HL-60 (cell line): ENCODE data around the gene AEN.

Source experiments
- DNase-seq, 2 experiments: peaks; one replicate each; pipeline ENCODE4 v3.0.0-alpha.2; 2010 to 2020; ENCODE audit warnings: low read depth in 1 of 2, low spot score in 1 of 2
- H3K27ac ChIP-seq: fragments of 250-450 bp; sonication (Bioruptor Pico); replicated peaks from 2 replicates; pipeline ENCODE4 v1.5.1; 2020; ENCODE audit warnings: mild to moderate bottlenecking, moderate library complexity
- H3K27me3 ChIP-seq: fragments of 250-450 bp; sonication (Bioruptor Pico); 2 replicates; pipeline ENCODE4 v1.5.1; 2021; ENCODE audit warnings: mild to moderate bottlenecking, moderate library complexity; ENCODE audit not compliant: insufficient read depth, poor library complexity, severe bottlenecking
- H3K4me3 ChIP-seq: replicated peaks from 2 replicates; pipeline ENCODE4 v1.5.1; 2011; ENCODE audit warnings: mild to moderate bottlenecking, control low read depth, low read length; ENCODE audit not compliant: insufficient read depth
- CTCF ChIP-seq: IDR thresholded peaks from one replicate; pipeline ENCODE4 v1.5.1; 2011; ENCODE audit warnings: low read length, control low read depth, inconsistent platforms; ENCODE audit not compliant: insufficient read depth
- GABPA ChIP-seq: IDR thresholded peaks from 2 replicates; pipeline ENCODE4 v1.6.1; 2012; ENCODE audit warnings: low read depth
- POLR2AphosphoS5 ChIP-seq: IDR thresholded peaks from 2 replicates; pipeline ENCODE4 v1.6.1; 2012; ENCODE audit warnings: low read depth
- REST ChIP-seq: IDR thresholded peaks from 2 replicates; pipeline ENCODE4 v1.6.1; 2012; ENCODE audit warnings: low read depth; ENCODE audit not compliant: insufficient replicate concordance
- SPI1 ChIP-seq: IDR thresholded peaks from 2 replicates; pipeline ENCODE4 v1.6.1; 2012; ENCODE audit warnings: low read depth, mild to moderate bottlenecking, borderline replicate concordance

Gene AEN

GRCh38 chr15:88586401-88587162, 34.6 kb upstream of the AEN start:
- H3K4me3 ChIP-seq, result no peak overlapping the region
- DNase-seq, result no peak
- TF ChIP-seq POLR2AphosphoS5 (no peak), REST (no peak), GABPA (no peak), CTCF (no peak), SPI1 (no peak)
- no peak overlapping the region for H3K27ac ChIP-seq
- no peaks in the 10 kb centered on the region for H3K27me3 ChIP-seq

DNA sequence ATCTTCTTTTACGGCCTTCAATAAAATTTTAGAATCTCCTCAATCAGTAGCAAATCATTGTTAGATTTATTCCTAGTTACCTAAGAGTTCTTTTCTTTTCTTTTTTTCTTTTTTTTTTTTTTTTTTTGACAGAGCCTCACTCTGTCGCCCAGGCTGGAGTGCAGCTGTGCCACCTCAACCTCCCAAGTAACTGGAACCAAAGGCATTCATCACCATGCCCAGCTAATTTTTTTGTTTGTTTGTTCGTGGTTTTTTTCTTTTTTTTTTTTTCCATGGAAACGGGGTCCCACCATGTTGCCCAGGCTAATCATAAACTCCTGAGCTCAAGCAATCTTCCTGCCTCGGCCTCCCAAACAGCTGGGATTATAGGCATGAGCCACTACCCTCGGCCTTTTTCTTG, 30.4 kb upstream of the AEN start:
- no peak for DNase-seq
- H3K4me3 ChIP-seq, result no peak overlapping the region
- no peak overlapping the region for H3K27ac ChIP-seq
- peaks cover 8% of the 10 kb centered on the region for H3K27me3 ChIP-seq
- no peak for TF ChIP-seq GABPA
- TF ChIP-seq CTCF, result no peak
- no peak for TF ChIP-seq SPI1
- TF ChIP-seq REST, result no peak
- TF ChIP-seq POLR2AphosphoS5, result no peak

DNA sequence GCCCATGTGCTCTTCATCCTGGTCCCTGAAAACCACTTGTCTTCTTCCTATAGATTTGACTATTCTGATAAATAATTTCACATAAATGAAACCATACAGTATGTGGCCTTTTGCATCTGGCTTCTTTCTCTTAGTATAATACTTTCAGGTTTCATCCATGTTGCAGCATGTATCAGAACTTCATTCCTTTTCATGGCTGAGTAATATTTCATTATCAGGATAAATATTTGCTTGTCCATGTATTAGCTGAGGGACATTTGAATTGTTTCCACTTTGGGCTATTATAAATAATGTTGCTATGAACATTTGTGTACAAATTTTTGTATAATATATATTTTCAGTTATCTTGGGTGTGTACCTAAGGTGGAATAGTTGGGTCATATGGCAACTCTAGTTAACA, 29.8 kb upstream of the AEN start:
- no peak for DNase-seq
- no peak for TF ChIP-seq POLR2AphosphoS5
- no peak for TF ChIP-seq SPI1
- TF ChIP-seq GABPA, result no peak
- no peak for TF ChIP-seq CTCF
- no peak for TF ChIP-seq REST
- Histone ChIP-seq H3K27ac (no peak overlapping the region), H3K27me3 (peaks cover 8% of the 10 kb centered on the region), H3K4me3 (no peak overlapping the region)
